Endothelial cell of umbilical vein (primary cell): ENCODE measurements around the gene COL18A1. TPM values are rescaled to one million over a fixed set of nuclear protein-coding genes. Genes with fewer than 3 reads are reported as not detected.

ENCODE experiments used
- BruUV-seq: library from RNA; stranded (reverse); fragments of 400-500 nt; replicated peaks from 2 replicates; lab custom pipeline; 2021; lab: Mats Ljungman, UMichigan
- CTCF ChIA-PET: fragments of 300-600, 350-600 bp; sonication (Branson Sonifier 250); formaldehyde crosslinking; loops from one replicate; lab custom pipeline; 2021; ENCODE audit warnings: antibody characterized with exemption, inconsistent platforms; lab: Charles Lee
- POLR2A ChIA-PET: fragments of 300-600, 350-600 bp; sonication (Branson Sonifier 250); formaldehyde crosslinking; loops from one replicate; lab custom pipeline; 2021; ENCODE audit warnings: antibody characterized with exemption, inconsistent platforms; lab: Charles Lee
- DNase-seq: peaks from one replicate; pipeline ENCODE4 v3.0.0-alpha.2; 2011; ENCODE audit warnings: low read depth, low spot score
- FAIRE-seq: peaks from 2 replicates; lab custom pipeline; 2011; peaks lifted over from hg19 to GRCh38; lab: Jason Lieb, UNC
- H2AFZ ChIP-seq: 2 replicates; pipeline ENCODE4 v1.6.0; 2012; ENCODE audit warnings: low read depth, low read length, control low read depth, inconsistent platforms
- H3K27ac ChIP-seq: 2 replicates; pipeline ENCODE4 v1.5.1; 2011; ENCODE audit warnings: low read depth, mild to moderate bottlenecking, control low read depth, low read length, moderate library complexity; ENCODE audit not compliant: insufficient read depth
- H3K27me3 ChIP-seq, 2 experiments: 2 replicates each; pipeline versions ENCODE4 v1.6.0 to v1.6.1; 2011; ENCODE audit warnings: low read length in 2 of 2, mixed read lengths in 1 of 2; ENCODE audit not compliant: control insufficient read depth in 2 of 2, insufficient read depth in 2 of 2
- H3K36me3 ChIP-seq, 2 experiments: 2 replicates in 1 of 2; 3 replicates in 1 of 2; pipeline ENCODE4 v1.5.1; 2011; ENCODE audit warnings: low read length in 2 of 2, mild to moderate bottlenecking in 1 of 2, moderate library complexity in 1 of 2; ENCODE audit not compliant: control insufficient read depth in 2 of 2, insufficient read depth in 2 of 2; ENCODE audit errors: extremely low read depth in 1 of 2
- H3K4me1 ChIP-seq: 3 replicates; pipeline ENCODE4 v1.5.1; 2011; ENCODE audit warnings: mild to moderate bottlenecking, low read length; ENCODE audit not compliant: control insufficient read depth, insufficient read depth; ENCODE audit errors: extremely low read depth
- H3K4me2 ChIP-seq: 2 replicates; pipeline ENCODE4 v1.6.1; 2011; ENCODE audit warnings: low read length, control low read depth, mixed read lengths; ENCODE audit not compliant: insufficient read depth
- H3K4me3 ChIP-seq, 3 experiments: fragments of 200-600 bp in 1 of 3; sonication (generic), shearing (Covaris generic) in 1 of 3; replicated peaks in 1 of 3; 2 replicates each; pipeline ENCODE4 v1.5.1; 2011 to 2016; ENCODE audit warnings: control low read depth in 3 of 3, low read length in 3 of 3, mild to moderate bottlenecking in 2 of 3, inconsistent platforms in 1 of 3, low read depth in 1 of 3, moderate library complexity in 1 of 3; ENCODE audit not compliant: insufficient read depth in 1 of 3
- H3K79me2 ChIP-seq: 2 replicates; pipeline ENCODE4 v1.6.0; 2012; ENCODE audit warnings: low read length, inconsistent platforms; ENCODE audit not compliant: control insufficient read depth, insufficient read depth
- H3K9ac ChIP-seq: replicated peaks from 2 replicates; pipeline ENCODE3; 2011; ENCODE audit warnings: low read length, control low read depth; ENCODE audit not compliant: insufficient read depth; ENCODE audit errors: extremely low read depth
- H3K9me1 ChIP-seq: replicated peaks from 3 replicates; pipeline ENCODE4 v1.6.0; 2011; ENCODE audit warnings: mild to moderate bottlenecking, low read length; ENCODE audit not compliant: control insufficient read depth, insufficient read depth; ENCODE audit errors: extremely low read depth
- H3K9me3 ChIP-seq: replicated peaks from 2 replicates; pipeline ENCODE4 v1.5.1; 2012; ENCODE audit warnings: low read length, inconsistent platforms; ENCODE audit not compliant: control insufficient read depth, insufficient read depth
- H4K20me1 ChIP-seq: replicated peaks from 2 replicates; pipeline ENCODE3; 2011; ENCODE audit warnings: mild to moderate bottlenecking, low read length; ENCODE audit not compliant: control insufficient read depth, insufficient read depth; ENCODE audit errors: extremely low read depth
- CTCF ChIP-seq, 2 donors: IDR thresholded peaks; 1 replicate in 1 of 2; 2 replicates in 1 of 2; pipeline ENCODE4 v1.5.1; 2011; ENCODE audit warnings: low read length in 2 of 2, mild to moderate bottlenecking in 2 of 2, moderate library complexity in 2 of 2, control low read depth in 1 of 2, inconsistent platforms in 1 of 2, low read depth in 1 of 2; ENCODE audit not compliant: insufficient read depth in 1 of 2; ENCODE audit errors: extremely low read depth in 1 of 2
- EZH2 ChIP-seq: IDR thresholded peaks from 2 replicates; pipeline ENCODE4 v1.6.1; 2012; ENCODE audit warnings: borderline replicate concordance, low read depth, mild to moderate bottlenecking, moderate library complexity, low read length, inconsistent platforms; ENCODE audit not compliant: severe bottlenecking
- FOS ChIP-seq: IDR thresholded peaks from 2 replicates; pipeline ENCODE4 v1.6.1; 2011; ENCODE audit warnings: mild to moderate bottlenecking, low read length, moderate library complexity, borderline replicate concordance; ENCODE audit not compliant: insufficient read depth
- GATA2 ChIP-seq: IDR thresholded peaks from 2 replicates; pipeline ENCODE4 v1.7.0; 2011; ENCODE audit warnings: low read depth, mild to moderate bottlenecking, moderate library complexity, mixed read lengths, low read length; ENCODE audit not compliant: insufficient read length, insufficient read depth
- JUN ChIP-seq: IDR thresholded peaks from 2 replicates; pipeline ENCODE4 v1.6.1; 2011; ENCODE audit warnings: borderline replicate concordance, low read depth; ENCODE audit not compliant: insufficient read length, insufficient read depth
- MAX ChIP-seq: IDR thresholded peaks from 2 replicates; pipeline ENCODE4 v1.6.1; 2011; ENCODE audit not compliant: insufficient read depth, insufficient read length
- MYC ChIP-seq: IDR thresholded peaks from one replicate; pipeline ENCODE4 v1.6.1; 2011; ENCODE audit warnings: mild to moderate bottlenecking, low read depth, low read length
- POLR2A ChIP-seq: IDR thresholded peaks from 2 replicates; pipeline ENCODE4 v1.6.1; 2012; ENCODE audit warnings: low read depth, mild to moderate bottlenecking, control low read depth, low read length
- POLR2AphosphoS5 ChIP-seq: IDR thresholded peaks from 2 replicates; pipeline ENCODE4 v1.6.1; 2012; ENCODE audit warnings: low read depth, mild to moderate bottlenecking, control low read depth, low read length, moderate library complexity; ENCODE audit not compliant: insufficient read depth
- dilution Hi-C: fragments of 300-500 bp; cut with MboI; formaldehyde crosslinking; loops from one replicate; pipeline ENCODE4 v1.15.0; 2019; ENCODE audit warnings: low sequenced_read_pairs; ENCODE audit not compliant: extremely low pct_ligation_motif_present
- intact Hi-C: fragments of 100-400 bp; cut with micrococcal nuclease; formaldehyde crosslinking; loops from one replicate; pipeline ENCODE4 v1.10.0; 2022
- polyA plus RNA-seq, 4 experiments: library from polyadenylated mRNA; depleted of rRNA in 3 of 4; stranded (reverse) in 3 of 4; unstranded in 1 of 4; fragments of >200 nt; gene quantifications; 2 replicates each; pipeline versions ENCODE4 v1.2.1 to v1.2.3, GENCODE V29; 2011 to 2012; ENCODE audit warnings: missing spikeins in 1 of 4
- total RNA-seq: library from RNA; stranded (reverse); gene quantifications from 2 replicates; pipeline ENCODE4 v1.2.3, GENCODE V29; 2021

Gene COL18A1
- total and polyA plus RNA-seq, 2 donors (not counting 3 experiments of a cell fraction or from before 2014, with no cell fraction given): 198 to 252 TPM

GRCh38 chr21:45407629-45408247 lies 2.8 kb downstream of the COL18A1 start:
- ChIA-PET POLR2A (no interaction called here), CTCF (interaction anchor here (0.7 to 2.6 kb wide), 10 partner anchors 15 to 120 kb away, joined by 3 to 24 read pairs (median 8); partner anchors contain the start of gene POFUT2)
- H3K4me1 ChIP-seq: peaks cover 21% of the 10 kb centered on the region
- no peak overlapping the region for H3K4me2 ChIP-seq
- no peak for FAIRE-seq
- no peak overlapping the region for H2AFZ ChIP-seq
- H3K79me2 ChIP-seq: peaks cover 70% of the 10 kb centered on the region
- no peaks in the 10 kb centered on the region for H3K27me3 ChIP-seq
- no TSS peak for BruUV-seq
- no peak overlapping the region for H3K4me3 ChIP-seq
- H4K20me1 ChIP-seq: no peaks in the 10 kb centered on the region
- intact Hi-C loops (loop anchor here (2.0 kb wide), 1 partner anchor 99 kb away; no protein-coding TSS in a partner anchor), dilution Hi-C loops (no loop called here)
- TF ChIP-seq FOS (no peak), CTCF (IDR thresholded peaks at IDR 0.05; ENCODE audit: extremely low read depth in 1 of 2, insufficient read depth in 1 of 2, low read depth in 1 of 2, low read length in 2 of 2) (peak in 1 of 2 donors; percentile 20)
- H3K9ac ChIP-seq: no peak overlapping the region
- H3K36me3 ChIP-seq: peaks cover 0 to 5% of the 10 kb centered on the region in 2 experiments
- DNase-seq: no peak
- no peaks in the 10 kb centered on the region for H3K9me3 ChIP-seq
- H3K27ac ChIP-seq: no peak overlapping the region
- H3K9me1 ChIP-seq: no peaks in the 10 kb centered on the region

GRCh38 chr21:45408271-45408791 lies 3.4 kb downstream of the COL18A1 start:
- dilution Hi-C loops (no loop called here), intact Hi-C loops (no loop called here)
- no peak for TF ChIP-seq FOS
- TF ChIP-seq MYC: no peak
- TF ChIP-seq MAX: no peak
- no peak for TF ChIP-seq CTCF (IDR thresholded peaks at IDR 0.05; ENCODE audit: extremely low read depth in 1 of 2, insufficient read depth in 1 of 2, low read depth in 1 of 2, low read length in 2 of 2)
- no peak for TF ChIP-seq POLR2A
- no peak for TF ChIP-seq POLR2AphosphoS5
- TF ChIP-seq GATA2: no peak
- no peak for TF ChIP-seq EZH2
- TF ChIP-seq JUN: no peak
- Histone ChIP-seq H3K36me3 (peaks cover 0 to 5% of the 10 kb centered on the region in 2 experiments), H3K9me1 (no peaks in the 10 kb centered on the region), H4K20me1 (no peaks in the 10 kb centered on the region), H3K79me2 (peaks cover 75% of the 10 kb centered on the region), H3K27me3 (no peaks in the 10 kb centered on the region), H3K9ac (no peak overlapping the region), H3K4me1 (peaks cover 24% of the 10 kb centered on the region), H3K4me2 (no peak overlapping the region), H2AFZ (no peak overlapping the region), H3K4me3 (no peak overlapping the region), H3K9me3 (no peaks in the 10 kb centered on the region), H3K27ac (no peak overlapping the region)
- ChIA-PET POLR2A (no interaction called here), CTCF (interaction anchor here (2.6 kb wide), 1 partner anchor 99 kb away, joined by 24 read pairs; no protein-coding TSS in a partner anchor)
- FAIRE-seq (no peak), DNase-seq (no peak)
- no TSS peak for BruUV-seq
